ENCODE results near the gene TENM4.

The TENM4 gene

GRCh38 chr11:78656984-78657383, 783.8 kb downstream of the TENM4 start:
- no peak overlapping the region for H3K4me3 ChIP-seq (ENCODE audit: low read depth, low read length)
- DNase-seq (ENCODE audit: low read depth) = no peak
- TF ChIP-seq CTCF (conservative IDR thresholded peaks at IDR 0.05; ENCODE audit: low read depth, low read length) = no peak

- no peak for TF ChIP-seq CTCF (conservative IDR thresholded peaks at IDR 0.05; ENCODE audit: low read depth, low read length)
- DNase-seq (ENCODE audit: low read depth) = no peak
- no peak overlapping the region for H3K4me3 ChIP-seq (ENCODE audit: low read depth, low read length)
Observed at GRCh38 chr11:78656327-78656726, 784.5 kb downstream of the TENM4 start.

GRCh38 chr11:78655561-78655960, 785.3 kb downstream of the TENM4 start:
- H3K4me3 ChIP-seq (ENCODE audit: low read depth, low read length) = no peak overlapping the region
- TF ChIP-seq CTCF (conservative IDR thresholded peaks at IDR 0.05; ENCODE audit: low read depth, low read length) = no peak
- no peak for DNase-seq (ENCODE audit: low read depth)

- no peak overlapping the region for H3K4me3 ChIP-seq (ENCODE audit: low read depth, low read length)
- no peak for DNase-seq (ENCODE audit: low read depth)
- TF ChIP-seq CTCF (conservative IDR thresholded peaks at IDR 0.05; ENCODE audit: low read depth, low read length) = no peak
Observed at GRCh38 chr11:78654866-78655265, 786.0 kb downstream of the TENM4 start.

- no peak for TF ChIP-seq CTCF (conservative IDR thresholded peaks at IDR 0.05; ENCODE audit: low read depth, low read length)
- DNase-seq (ENCODE audit: low read depth) = no peak
- H3K4me3 ChIP-seq (ENCODE audit: low read depth, low read length) = no peak overlapping the region
Observed at GRCh38 chr11:78654071-78654470, 786.8 kb downstream of the TENM4 start.

- DNase-seq (ENCODE audit: low read depth) = no peak
- no peak for TF ChIP-seq CTCF (conservative IDR thresholded peaks at IDR 0.05; ENCODE audit: low read depth, low read length)
- no peak overlapping the region for H3K4me3 ChIP-seq (ENCODE audit: low read depth, low read length)
Observed at GRCh38 chr11:78653294-78653909, 787.4 kb downstream of the TENM4 start.

GRCh38 chr11:78652843-78653239, 788.0 kb downstream of the TENM4 start:
- DNase-seq (ENCODE audit: low read depth) = no peak
- H3K4me3 ChIP-seq (ENCODE audit: low read depth, low read length) = no peak overlapping the region
- TF ChIP-seq CTCF (conservative IDR thresholded peaks at IDR 0.05; ENCODE audit: low read depth, low read length) = no peak

Measured in choroid plexus epithelial cell (primary cell).